ENCODE results near the gene KY.

DNA sequence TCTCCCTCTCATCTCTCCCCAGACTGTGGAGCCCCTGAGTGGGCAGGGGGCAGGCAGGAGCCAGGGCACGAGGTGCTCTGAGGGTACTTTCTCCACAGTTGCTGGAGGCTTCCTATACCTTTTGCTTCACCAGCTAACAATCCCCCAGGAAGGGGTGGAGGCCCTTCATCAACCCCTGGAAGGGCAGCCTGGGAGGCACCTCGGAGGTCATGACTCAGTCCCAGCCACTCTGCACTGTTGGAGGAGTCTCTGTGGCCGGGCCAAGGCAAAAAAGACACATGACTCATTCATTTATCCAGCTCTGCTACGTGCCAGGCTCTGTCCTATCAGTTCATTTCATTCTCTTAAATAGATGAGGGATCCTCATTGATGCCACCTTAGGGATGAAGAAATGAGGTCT, 15.6 kb upstream of the KY start:
- TF ChIP-seq, protein P1, sequence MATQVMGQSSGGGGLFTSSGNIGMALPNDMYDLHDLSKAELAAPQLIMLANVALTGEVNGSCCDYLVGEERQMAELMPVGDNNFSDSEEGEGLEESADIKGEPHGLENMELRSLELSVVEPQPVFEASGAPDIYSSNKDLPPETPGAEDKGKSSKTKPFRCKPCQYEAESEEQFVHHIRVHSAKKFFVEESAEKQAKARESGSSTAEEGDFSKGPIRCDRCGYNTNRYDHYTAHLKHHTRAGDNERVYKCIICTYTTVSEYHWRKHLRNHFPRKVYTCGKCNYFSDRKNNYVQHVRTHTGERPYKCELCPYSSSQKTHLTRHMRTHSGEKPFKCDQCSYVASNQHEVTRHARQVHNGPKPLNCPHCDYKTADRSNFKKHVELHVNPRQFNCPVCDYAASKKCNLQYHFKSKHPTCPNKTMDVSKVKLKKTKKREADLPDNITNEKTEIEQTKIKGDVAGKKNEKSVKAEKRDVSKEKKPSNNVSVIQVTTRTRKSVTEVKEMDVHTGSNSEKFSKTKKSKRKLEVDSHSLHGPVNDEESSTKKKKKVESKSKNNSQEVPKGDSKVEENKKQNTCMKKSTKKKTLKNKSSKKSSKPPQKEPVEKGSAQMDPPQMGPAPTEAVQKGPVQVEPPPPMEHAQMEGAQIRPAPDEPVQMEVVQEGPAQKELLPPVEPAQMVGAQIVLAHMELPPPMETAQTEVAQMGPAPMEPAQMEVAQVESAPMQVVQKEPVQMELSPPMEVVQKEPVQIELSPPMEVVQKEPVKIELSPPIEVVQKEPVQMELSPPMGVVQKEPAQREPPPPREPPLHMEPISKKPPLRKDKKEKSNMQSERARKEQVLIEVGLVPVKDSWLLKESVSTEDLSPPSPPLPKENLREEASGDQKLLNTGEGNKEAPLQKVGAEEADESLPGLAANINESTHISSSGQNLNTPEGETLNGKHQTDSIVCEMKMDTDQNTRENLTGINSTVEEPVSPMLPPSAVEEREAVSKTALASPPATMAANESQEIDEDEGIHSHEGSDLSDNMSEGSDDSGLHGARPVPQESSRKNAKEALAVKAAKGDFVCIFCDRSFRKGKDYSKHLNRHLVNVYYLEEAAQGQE (IDR thresholded peaks at IDR 0.05; ENCODE audit: insufficient read depth in 1 of 2, low read depth in 2 of 2, low read length in 2 of 2), result no peak
- TF ChIP-seq TAF1 (IDR thresholded peaks at IDR 0.05; ENCODE audit: borderline replicate concordance, insufficient read depth, low read length) (no peak), POLR2AphosphoS5 (IDR thresholded peaks at IDR 0.05; ENCODE audit: low read depth, low read length) (no peak)
